CD4-positive, alpha-beta T cell treated with Interleukin-1 beta for 1 hour (primary cell): ENCODE measurements around the gene TSPO.
"Not testable (repeated sequence)": the region's sequence is repeated elsewhere in the genome, so short reads cannot be mapped to it uniquely, and the experiment has no call there.

Experiments
- DNase-seq, 2 donors: peaks; one replicate each; pipeline ENCODE4 v3.0.0-alpha.2; 2020 to 2022

TSPO gene

DNA sequence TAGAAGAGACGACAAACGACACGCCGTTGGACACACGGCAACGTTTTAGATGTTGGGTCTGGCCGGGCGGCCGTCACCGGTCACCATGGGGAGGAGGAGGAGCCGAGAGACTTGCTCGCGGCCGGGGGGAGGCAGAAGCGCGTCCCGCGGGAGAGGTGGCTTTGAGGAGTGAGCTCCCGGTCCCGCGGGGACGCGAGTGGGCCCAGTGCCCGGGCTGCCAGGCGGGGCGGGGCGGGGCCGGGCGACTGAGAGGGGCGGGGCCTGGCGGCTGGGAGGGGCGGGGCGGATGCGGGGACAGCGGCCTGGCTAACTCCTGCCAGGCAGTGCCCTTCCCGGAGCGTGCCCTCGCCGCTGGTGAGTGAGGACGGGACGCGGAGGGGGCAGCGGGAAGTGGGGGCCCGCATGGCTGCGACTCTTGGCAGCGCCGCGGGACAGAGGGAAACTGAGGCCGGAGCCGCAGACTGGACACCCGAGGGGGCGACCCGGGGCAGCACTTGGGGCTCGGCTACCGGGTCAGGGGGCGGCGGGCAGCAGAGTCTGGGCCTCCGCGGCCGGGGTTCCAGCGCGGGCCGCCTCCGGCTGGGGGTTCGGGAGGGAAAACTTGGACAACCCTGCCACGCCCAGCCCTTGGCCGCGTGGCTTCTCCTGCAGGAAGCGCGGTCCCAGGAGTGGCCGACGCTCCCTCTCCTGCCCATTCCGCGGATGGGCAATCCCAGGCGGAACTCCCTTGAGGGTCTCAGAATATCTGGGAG is at the start of gene TSPO:
TSPO (plus strand) TSS at position 309 of the 752 bp plus-strand sequence. CDS start 7,680 bp downstream, outside the sequence.
- peak; percentile 61 to 70 for DNase-seq

DNA sequence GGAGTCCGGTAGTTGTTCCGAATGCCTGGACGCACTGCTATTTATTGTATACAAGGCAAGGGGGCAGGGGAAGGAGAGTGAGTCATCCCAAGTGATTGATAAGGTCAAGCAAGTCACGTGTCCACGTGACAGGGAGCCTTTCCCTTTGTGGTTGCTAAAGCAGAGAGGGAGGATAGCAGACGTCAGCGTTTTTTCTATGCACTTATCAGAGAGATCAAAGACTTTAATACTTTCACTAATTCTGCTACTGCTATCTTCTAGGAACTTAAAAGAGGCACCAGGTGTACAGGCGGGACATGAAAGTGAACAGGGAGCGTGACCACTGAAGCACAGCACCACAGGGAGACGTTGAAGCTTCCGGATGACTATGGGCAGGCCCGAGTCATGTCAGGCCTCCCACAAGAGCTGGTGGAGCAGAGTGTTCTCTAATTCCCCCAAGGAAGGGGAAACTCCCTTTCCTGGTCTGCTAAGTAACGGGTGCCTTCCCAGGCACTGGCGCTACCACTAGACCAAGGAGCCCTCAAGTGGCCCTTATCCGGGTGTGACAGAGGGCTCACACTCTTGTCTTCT is 47.2 kb upstream of the TSPO start:
- peak in 1 of 2 donors; percentile 27 for DNase-seq

DNA sequence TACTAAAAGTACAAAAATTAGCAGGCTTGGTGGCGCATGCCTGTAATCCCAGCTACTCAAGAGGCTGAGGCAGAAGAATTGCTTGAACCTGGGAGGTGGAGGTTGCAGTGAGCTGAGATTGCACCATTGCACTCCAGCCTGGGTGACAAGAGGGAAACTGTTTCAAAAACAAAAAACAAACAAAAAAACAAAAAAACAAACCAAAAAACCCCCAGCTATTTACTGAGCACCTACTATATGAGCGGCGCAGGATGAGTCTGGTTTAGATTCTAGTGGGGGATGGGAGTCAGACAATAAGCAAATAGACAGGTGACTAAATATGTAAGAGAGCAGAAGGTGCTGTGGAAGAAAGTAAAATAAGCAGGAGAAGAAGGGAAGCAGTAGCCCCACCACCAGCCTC is 46.4 kb upstream of the TSPO start:
- not testable (repeated sequence) for DNase-seq

- no peak for DNase-seq
These were observed 45.1 kb upstream of the TSPO start for GRCh38 chr22:43106302-43106701.

- no peak for DNase-seq
These were observed 41.8 kb upstream of the TSPO start for GRCh38 chr22:43109511-43109910.

GRCh38 chr22:43109921-43110443 is 41.4 kb upstream of the TSPO start:
- no peak for DNase-seq

GRCh38 chr22:43110444-43110926 is 40.9 kb upstream of the TSPO start, which contains the start of gene BIK:
Gene BIK (plus strand): TSS chr22:43110750. CDS start chr22:43124023, 13,273 bp downstream.
- peak; percentile 49 to 50 for DNase-seq

DNA sequence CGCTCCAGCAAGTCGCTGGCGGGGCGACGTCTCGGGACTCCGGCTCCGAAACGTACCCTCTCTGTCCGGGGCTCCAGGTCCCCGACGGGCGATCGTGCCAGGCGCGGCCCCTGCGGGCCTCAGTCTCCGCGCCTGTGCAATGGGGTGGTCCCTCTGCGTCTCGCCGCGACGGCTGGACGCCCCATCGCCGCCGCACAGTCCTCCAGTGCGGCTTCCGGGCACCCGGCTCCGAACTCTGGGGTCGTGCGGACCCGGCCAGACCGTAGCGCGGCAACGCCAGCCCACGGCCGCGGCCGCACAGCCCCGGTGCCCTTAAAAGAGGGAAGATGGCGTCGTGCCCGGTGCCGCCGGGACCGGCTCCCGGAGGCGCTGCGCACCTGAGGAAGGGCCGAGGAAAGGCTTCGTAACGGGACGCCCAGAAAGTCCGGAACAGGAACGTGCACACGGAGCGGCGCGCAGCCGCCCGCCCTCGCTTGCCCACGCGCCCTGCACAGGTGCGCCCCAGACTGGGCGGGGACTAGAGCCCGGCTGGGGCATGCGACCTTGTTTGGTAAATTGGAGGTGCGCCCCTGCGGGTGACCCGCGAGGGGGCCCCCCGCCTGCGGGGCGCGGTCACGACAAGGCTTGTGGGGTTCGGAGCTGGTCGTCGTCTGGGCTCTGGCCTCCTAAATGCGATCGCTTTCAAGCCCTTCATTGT is 40.3 kb upstream of the TSPO start:
- peak; percentile 55 to 56 for DNase-seq

DNA sequence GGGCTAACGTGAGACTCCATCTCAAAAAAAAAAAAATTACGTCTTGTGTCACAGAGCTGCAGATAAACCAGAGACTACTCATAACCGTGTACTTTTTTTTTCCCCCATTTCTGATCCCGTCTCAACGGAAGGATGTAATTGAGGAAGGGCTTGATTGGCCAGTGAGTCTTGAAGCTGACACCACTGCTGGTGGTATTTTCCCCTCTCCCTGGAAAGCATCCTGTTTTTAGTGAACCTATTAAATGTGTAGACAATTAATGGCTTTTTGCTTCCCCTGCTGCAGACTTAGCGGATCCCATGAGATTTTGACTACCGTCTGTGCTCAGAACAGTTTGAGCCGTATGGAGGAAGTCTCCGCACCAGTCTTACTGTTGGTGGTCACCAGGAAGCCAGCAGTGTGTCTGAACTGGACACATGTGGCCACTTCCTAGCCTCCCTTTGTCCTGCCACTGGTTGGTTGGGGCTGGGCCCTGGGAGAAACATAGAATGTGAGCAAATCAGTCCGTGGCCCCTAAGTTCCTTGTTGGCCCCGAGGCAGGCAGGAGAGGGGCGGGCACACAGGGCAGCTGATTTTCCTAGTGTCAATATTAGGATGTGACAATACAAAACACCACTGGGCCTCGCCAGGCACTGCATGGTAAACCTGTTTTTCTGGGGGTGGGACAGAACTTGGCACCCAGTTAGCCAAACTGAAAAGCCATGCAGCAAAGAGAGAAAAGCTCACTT is 37.7 kb upstream of the TSPO start:
- DNase-seq: no peak

GRCh38 chr22:43114958-43115357 is 36.4 kb upstream of the TSPO start:
- no peak for DNase-seq

DNA sequence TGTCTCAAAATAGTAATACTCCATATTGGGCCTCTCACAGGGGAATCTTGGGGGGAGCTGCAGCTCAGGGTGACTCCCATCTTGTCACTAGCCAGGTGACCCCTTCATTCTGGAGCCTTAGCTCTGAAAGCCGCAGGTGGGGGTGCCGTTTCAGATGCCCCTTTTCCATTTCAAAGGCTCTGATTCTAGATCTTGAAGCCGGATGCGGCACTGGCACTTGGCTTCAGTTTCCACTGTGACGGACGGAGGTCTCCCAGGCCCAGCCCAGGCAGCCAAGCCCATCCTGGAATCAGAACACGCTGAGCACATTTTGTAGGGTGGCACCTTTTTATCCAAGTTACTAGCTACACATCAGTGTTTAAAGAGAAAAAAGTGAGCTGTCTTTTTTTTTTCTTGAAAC is 34.4 kb upstream of the TSPO start:
- no peak for DNase-seq

DNA sequence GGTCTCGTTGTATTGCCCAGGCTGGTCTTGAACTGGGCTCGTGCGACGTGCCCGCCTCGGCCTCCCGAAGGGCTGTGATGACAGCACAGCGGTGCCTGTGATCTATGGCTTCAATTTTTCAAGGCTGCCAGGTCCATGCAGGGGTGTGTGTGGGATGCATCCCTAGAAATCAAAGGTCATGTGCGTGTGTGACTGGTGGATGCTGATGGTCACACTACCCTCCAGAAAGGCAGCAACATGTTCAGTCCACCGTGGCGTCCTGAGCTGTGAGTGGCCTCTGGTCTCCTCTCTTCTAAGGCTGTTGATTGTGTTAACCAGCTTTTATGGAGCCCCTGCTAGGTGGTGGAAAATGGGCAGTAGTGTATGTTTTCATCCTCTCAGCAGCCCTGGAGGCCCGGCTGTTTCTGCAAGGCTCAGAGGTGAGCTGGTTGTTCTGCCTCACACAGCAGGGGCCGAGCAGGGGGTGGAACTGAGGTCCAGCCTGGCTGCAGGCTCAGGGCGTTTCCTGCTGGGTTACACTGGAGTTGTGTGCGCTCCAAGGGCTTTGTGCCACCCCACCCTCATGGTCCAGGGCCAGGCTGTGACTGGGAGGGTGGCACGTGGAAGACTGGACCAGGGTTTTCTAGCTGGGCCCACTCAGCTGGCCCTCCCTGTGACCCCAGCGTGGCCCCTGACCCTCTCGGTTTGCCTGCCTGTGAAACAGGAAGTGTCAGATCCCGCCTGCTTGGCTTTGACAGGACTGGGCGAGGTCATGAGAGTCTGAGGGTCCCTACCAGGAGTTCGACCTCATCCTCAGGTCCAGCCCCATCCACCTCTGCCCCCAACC is 33.1 kb upstream of the TSPO start:
- DNase-seq: no peak

DNA sequence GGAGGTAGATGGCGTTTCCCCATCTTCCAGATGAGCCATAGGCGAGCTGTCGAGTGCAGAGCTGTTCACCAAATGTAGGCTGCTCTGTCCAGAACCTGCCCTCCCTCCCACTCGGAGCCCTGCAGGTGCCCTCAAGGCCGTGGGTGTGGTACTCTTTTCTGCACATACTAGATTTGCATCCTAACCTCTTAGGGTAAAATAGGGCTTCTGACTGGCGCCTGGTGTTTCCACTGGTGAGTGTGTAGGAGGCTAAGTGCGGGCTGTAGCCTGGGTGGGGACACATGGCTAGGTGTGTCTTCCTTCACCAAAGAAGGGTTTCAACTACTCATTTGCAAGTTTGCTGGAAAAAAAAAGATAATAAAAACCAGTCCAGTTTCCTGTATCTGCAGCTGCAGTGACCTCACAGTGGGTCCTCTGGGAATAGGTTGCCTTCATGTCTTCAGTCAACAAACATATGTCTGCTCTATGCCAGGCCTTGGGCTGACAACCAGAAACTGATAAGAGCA is 32.4 kb upstream of the TSPO start:
- no peak for DNase-seq

- no peak for DNase-seq
These were observed 24.7 kb upstream of the TSPO start for GRCh38 chr22:43126501-43127165.

DNA sequence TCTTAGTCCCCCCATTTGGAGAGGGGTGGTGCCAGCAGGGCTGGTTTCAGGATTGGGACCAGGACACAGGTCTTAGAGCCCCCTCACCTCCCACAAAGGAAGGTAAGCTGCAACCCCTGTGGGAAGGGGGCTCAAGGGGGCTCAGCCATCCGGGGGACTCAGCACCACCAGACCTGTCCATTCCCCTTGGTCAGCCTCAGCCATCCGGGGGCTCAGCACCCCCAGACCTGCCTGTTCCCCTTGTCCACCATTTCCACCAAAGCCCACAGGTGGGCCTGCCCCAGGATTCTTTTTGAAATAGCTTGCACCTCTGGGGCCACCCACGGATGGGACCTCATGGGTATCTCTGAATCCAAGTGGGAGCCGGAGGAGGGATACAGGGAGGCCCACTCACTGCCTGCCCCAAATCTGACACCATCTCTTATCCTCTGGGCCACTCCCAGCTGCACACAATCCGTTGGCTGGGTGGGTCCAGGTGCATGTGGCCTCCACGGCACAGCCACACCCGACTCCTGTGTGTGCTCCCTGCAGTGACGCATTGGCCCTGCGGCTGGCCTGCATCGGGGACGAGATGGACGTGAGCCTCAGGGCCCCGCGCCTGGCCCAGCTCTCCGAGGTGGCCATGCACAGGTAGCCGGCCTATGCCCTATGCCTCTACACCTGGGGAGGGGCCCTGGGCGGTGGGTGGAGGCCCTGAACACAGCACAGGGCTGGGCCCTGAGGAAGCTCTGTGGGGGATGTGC is 24.0 kb upstream of the TSPO start:
- no peak for DNase-seq

GRCh38 chr22:43128116-43128515 is 23.2 kb upstream of the TSPO start:
- no peak for DNase-seq

DNA sequence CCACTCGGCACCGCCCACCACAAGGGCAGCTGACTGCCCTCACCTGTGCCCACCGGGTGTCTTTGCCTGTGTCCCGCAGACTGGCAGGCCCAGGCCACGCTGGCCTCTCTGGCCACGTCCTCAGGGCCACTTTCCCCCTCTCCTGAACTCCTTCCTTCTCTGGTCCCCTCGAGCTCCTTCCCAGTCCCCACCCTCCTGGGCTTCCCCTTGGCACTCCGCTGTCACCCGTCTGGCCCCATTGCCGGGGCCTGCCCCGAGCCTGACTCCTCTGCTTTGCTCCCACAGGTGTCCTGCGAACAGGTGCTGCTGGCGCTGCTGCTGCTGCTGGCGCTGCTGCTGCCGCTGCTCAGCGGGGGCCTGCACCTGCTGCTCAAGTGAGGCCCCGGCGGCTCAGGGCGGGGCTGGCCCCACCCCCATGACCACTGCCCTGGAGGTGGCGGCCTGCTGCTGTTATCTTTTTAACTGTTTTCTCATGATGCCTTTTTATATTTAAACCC is 22.4 kb upstream of the TSPO start:
- no peak for DNase-seq

DNA sequence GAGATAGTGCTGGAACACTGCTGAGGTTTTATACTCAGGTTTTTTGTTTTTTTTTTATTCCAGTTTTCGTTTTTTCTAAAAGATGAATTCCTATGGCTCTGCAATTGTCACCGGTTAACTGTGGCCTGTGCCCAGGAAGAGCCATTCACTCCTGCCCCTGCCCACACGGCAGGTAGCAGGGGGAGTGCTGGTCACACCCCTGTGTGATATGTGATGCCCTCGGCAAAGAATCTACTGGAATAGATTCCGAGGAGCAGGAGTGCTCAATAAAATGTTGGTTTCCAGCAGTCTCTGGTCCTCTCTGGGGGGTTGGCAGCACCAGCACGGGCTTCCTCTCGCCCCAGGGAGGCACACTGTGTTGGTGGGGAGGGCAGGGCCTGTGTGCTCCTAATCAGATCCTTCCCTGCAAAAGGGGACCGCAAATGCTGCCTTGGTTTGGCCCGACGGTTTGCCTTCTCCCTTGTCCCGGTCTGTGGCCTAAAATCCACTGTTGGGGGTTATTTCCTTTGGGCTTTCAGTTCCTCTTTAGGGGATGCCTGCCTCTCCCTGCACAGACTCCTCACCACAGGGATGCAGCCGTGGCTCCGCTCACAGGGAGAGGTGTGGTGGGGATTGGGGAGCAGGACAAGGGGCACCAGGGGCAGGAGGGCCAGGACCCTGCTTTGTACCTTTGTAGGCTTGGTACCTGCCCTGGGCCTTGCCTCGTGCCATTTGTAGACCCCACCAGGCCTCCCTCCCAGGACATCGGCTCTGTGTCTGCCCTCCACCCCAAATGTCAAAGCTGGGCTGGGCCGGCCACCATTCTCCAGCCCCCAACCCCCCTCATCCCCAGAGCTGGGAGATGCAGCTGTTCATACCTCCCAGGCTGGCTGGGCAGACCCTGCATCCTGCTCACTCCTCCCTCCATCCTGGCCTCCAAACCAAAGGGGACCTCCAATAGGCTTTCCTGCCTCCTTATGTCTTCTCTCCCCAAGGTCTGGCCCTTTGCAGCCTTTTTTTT is 21.6 kb upstream of the TSPO start:
- no peak for DNase-seq
